HUES48 (cell line): ENCODE data around the gene DNAJC25.

Experiments used
- H3K27ac ChIP-seq: one replicate; pipeline ENCODE4 v1.7.0; 2013; ENCODE audit warnings: low read depth, low read length, inconsistent platforms
- H3K27me3 ChIP-seq: 2 replicates; pipeline ENCODE4 v1.6.1; 2013; ENCODE audit warnings: mild to moderate bottlenecking, low read length; ENCODE audit not compliant: control insufficient read depth, insufficient read depth
- H3K36me3 ChIP-seq: 2 replicates; pipeline ENCODE4 v1.6.1; 2013; ENCODE audit warnings: low read length; ENCODE audit not compliant: control insufficient read depth, insufficient read depth
- H3K4me1 ChIP-seq: 2 replicates; pipeline ENCODE4 v1.6.1; 2013; ENCODE audit warnings: mild to moderate bottlenecking, low read length; ENCODE audit not compliant: control insufficient read depth, insufficient read depth
- H3K4me3 ChIP-seq: 2 replicates; pipeline ENCODE4 v1.5.1; 2013; ENCODE audit warnings: mild to moderate bottlenecking, low read depth, low read length
- H3K9ac ChIP-seq: 2 replicates; pipeline ENCODE4 v1.6.1; 2013; ENCODE audit warnings: mild to moderate bottlenecking, low read depth, low read length, moderate library complexity
- H3K9me3 ChIP-seq: 2 replicates; pipeline ENCODE4 v1.6.1; 2013; ENCODE audit warnings: low read length; ENCODE audit not compliant: control insufficient read depth, insufficient read depth

The DNAJC25 gene

GRCh38 chr9:111628411-111628810 lies 2.7 kb upstream of the DNAJC25 start:
- no peaks in the 10 kb centered on the region for H3K27me3 ChIP-seq
- no peak overlapping the region for H3K4me3 ChIP-seq
- H3K9ac ChIP-seq = no peak overlapping the region
- no peaks in the 10 kb centered on the region for H3K36me3 ChIP-seq
- no peak overlapping the region for H3K27ac ChIP-seq
- H3K4me1 ChIP-seq = peaks cover 17% of the 10 kb centered on the region
- H3K9me3 ChIP-seq = no peaks in the 10 kb centered on the region

GRCh38 chr9:111630182-111630963 lies 761 bp upstream of the DNAJC25 start:
- Histone ChIP-seq H3K27me3 (no peaks in the 10 kb centered on the region), H3K36me3 (0 out of 2 replicates have a peak, but pooled peaks cover 3% of the 10 kb centered on the region), H3K9me3 (no peaks in the 10 kb centered on the region), H3K9ac (peak overlapping the region; percentile 62; the same call in 1 of the 2 replicates), H3K27ac (peak overlapping the region; percentile 65), H3K4me3 (peak overlapping the region; percentile 82), H3K4me1 (peaks cover 17% of the 10 kb centered on the region)

GRCh38 chr9:111630964-111631213 lies 245 bp upstream of the DNAJC25 start:
- peak overlapping the region; percentile 65 for H3K27ac ChIP-seq
- peaks cover 17% of the 10 kb centered on the region for H3K4me1 ChIP-seq
- H3K9me3 ChIP-seq = no peaks in the 10 kb centered on the region
- peak overlapping the region; percentile 62; the same call in 1 of the 2 replicates for H3K9ac ChIP-seq
- 0 out of 2 replicates have a peak, but pooled peaks cover 3% of the 10 kb centered on the region for H3K36me3 ChIP-seq
- no peaks in the 10 kb centered on the region for H3K27me3 ChIP-seq
- H3K4me3 ChIP-seq = peak overlapping the region; percentile 82

- 0 out of 2 replicates have a peak, but pooled peaks cover 3% of the 10 kb centered on the region for H3K36me3 ChIP-seq
- no peaks in the 10 kb centered on the region for H3K27me3 ChIP-seq
- H3K4me1 ChIP-seq = peaks cover 17% of the 10 kb centered on the region
- no peaks in the 10 kb centered on the region for H3K9me3 ChIP-seq
- H3K9ac ChIP-seq = peak overlapping the region; percentile 86
- no peak overlapping the region for H3K27ac ChIP-seq
- peak overlapping the region; percentile 82 for H3K4me3 ChIP-seq
These were observed 926 bp downstream of the DNAJC25 start for GRCh38 chr9:111632060-111632459.

GRCh38 chr9:111632695-111633388 lies 1.7 kb downstream of the DNAJC25 start:
- Histone ChIP-seq H3K4me3 (peak overlapping the region; percentile 82), H3K9me3 (no peaks in the 10 kb centered on the region), H3K36me3 (0 out of 2 replicates have a peak, but pooled peaks cover 3% of the 10 kb centered on the region), H3K4me1 (peaks cover 12% of the 10 kb centered on the region; the same call in 1 of the 2 replicates), H3K27me3 (no peaks in the 10 kb centered on the region), H3K9ac (no peak overlapping the region), H3K27ac (no peak overlapping the region)

GRCh38 chr9:111633389-111633736 lies 2.2 kb downstream of the DNAJC25 start:
- peaks cover 12% of the 10 kb centered on the region; the same call in 1 of the 2 replicates for H3K4me1 ChIP-seq
- H3K9ac ChIP-seq = no peak overlapping the region
- 0 out of 2 replicates have a peak overlapping the region, but pooled peaks have one; percentile 82 for H3K4me3 ChIP-seq
- H3K27me3 ChIP-seq = no peaks in the 10 kb centered on the region
- H3K9me3 ChIP-seq = no peaks in the 10 kb centered on the region
- 0 out of 2 replicates have a peak, but pooled peaks cover 3% of the 10 kb centered on the region for H3K36me3 ChIP-seq
- no peak overlapping the region for H3K27ac ChIP-seq

- no peak overlapping the region for H3K9ac ChIP-seq
- H3K27me3 ChIP-seq = no peaks in the 10 kb centered on the region
- 0 out of 2 replicates have a peak, but pooled peaks cover 3% of the 10 kb centered on the region for H3K36me3 ChIP-seq
- no peak overlapping the region for H3K27ac ChIP-seq
- H3K9me3 ChIP-seq = 0 out of 2 replicates have a peak, but pooled peaks cover 5% of the 10 kb centered on the region
- peaks cover 12% of the 10 kb centered on the region; the same call in 1 of the 2 replicates for H3K4me1 ChIP-seq
- H3K4me3 ChIP-seq = no peak overlapping the region
These were observed 3.7 kb downstream of the DNAJC25 start for GRCh38 chr9:111634860-111635259.

GRCh38 chr9:111637421-111637950 lies 6.4 kb downstream of the DNAJC25 start:
- no peak overlapping the region for H3K9ac ChIP-seq
- H3K4me1 ChIP-seq = peaks cover 6% of the 10 kb centered on the region; the same call in 1 of the 2 replicates
- H3K36me3 ChIP-seq = 0 out of 2 replicates have a peak, but pooled peaks cover 3% of the 10 kb centered on the region
- 0 out of 2 replicates have a peak, but pooled peaks cover 5% of the 10 kb centered on the region for H3K9me3 ChIP-seq
- no peak overlapping the region for H3K4me3 ChIP-seq
- no peak overlapping the region for H3K27ac ChIP-seq
- H3K27me3 ChIP-seq = no peaks in the 10 kb centered on the region

GRCh38 chr9:111644195-111644772 lies 13.2 kb downstream of the DNAJC25 start:
- no peaks in the 10 kb centered on the region for H3K4me1 ChIP-seq
- H3K27ac ChIP-seq = no peak overlapping the region
- H3K36me3 ChIP-seq = peaks cover 47% of the 10 kb centered on the region
- no peak overlapping the region for H3K4me3 ChIP-seq
- H3K9me3 ChIP-seq = 0 out of 2 replicates have a peak, but pooled peaks cover 1% of the 10 kb centered on the region
- H3K9ac ChIP-seq = no peak overlapping the region
- H3K27me3 ChIP-seq = no peaks in the 10 kb centered on the region

GRCh38 chr9:111645806-111646205 lies 14.7 kb downstream of the DNAJC25 start:
- peaks cover 62% of the 10 kb centered on the region for H3K36me3 ChIP-seq
- no peak overlapping the region for H3K27ac ChIP-seq
- no peak overlapping the region for H3K4me3 ChIP-seq
- H3K4me1 ChIP-seq = no peaks in the 10 kb centered on the region
- no peaks in the 10 kb centered on the region for H3K9me3 ChIP-seq
- no peak overlapping the region for H3K9ac ChIP-seq
- H3K27me3 ChIP-seq = no peaks in the 10 kb centered on the region
